NCI-H187 treated with DMSO at 0.1 percent for 48 hours (cell line): ENCODE results near the gene GPR78.
"Not testable (repeated sequence)": the region's sequence is repeated elsewhere in the genome, so short reads cannot be mapped to it uniquely, and the experiment has no call there.

Source experiments
- DNase-seq: peaks from one replicate; lab custom pipeline; 2025; lab: John Stamatoyannopoulos, UW

GPR78 gene

GRCh38 chr4:8616831-8617230 is 36.6 kb downstream of the GPR78 start:
- no peak for DNase-seq

- DNase-seq = no peak
Measured at GRCh38 chr4:8617486-8618040, 37.4 kb downstream of the GPR78 start.

GRCh38 chr4:8618421-8618820 is 38.2 kb downstream of the GPR78 start:
- DNase-seq = no peak

DNA sequence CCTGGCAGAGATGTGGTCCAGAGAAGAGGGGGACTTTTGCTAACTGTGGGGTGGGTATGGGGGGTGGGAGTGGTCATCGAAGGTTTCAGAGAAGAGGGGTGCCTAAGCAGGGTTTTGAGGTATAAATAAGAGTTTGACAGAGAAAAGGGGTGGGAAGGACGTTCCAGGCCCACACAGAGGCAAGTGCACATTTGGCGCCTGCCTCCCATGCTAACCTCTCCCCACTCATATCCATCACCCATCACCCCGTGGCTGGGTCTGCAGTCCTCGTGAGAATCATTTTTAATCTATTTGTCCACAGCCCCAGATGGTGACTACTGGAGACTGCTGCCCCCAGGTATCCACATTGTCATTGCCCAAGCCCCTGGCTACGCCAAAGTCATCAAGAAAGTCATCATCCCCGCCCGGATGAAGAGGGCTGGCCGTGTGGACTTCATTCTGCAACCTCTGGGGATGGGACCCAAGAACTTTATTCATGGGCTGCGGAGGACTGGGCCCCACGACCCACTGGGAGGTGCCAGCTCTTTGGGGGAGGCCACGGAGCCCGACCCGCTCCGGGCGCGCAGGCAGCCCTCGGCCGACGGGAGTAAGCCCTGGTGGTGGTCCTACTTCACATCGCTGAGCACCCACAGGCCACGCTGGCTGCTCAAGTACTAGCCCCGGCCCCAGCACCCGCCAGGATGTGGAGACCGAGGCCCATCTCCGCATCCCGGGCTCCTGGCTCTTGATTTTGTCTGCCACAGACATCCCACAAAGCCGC is 38.9 kb downstream of the GPR78 start:
- DNase-seq = no peak

DNA sequence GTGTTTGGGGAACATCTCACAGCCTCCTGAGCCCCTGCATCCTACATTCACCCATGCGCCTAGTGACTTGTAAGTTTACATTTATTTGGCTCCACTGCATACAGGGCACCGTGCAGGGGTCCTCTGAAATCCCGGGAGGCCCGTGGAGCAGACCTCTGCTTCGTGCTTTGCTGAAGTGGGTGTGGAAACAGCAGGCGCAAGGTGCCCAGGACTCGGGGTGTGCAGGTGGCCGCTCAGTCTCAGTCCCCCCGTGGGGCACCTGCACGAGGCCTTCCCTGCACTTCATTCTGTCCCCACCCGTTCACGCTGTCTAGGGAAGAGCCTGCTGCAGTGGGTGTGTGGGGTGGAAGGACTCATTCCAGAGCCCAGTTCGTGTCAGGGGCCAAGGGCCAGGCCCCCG is 40.9 kb downstream of the GPR78 start:
- not testable (repeated sequence) for DNase-seq

GRCh38 chr4:8624601-8625272 is 44.5 kb downstream of the GPR78 start:
- DNase-seq = not testable (repeated sequence)

DNA sequence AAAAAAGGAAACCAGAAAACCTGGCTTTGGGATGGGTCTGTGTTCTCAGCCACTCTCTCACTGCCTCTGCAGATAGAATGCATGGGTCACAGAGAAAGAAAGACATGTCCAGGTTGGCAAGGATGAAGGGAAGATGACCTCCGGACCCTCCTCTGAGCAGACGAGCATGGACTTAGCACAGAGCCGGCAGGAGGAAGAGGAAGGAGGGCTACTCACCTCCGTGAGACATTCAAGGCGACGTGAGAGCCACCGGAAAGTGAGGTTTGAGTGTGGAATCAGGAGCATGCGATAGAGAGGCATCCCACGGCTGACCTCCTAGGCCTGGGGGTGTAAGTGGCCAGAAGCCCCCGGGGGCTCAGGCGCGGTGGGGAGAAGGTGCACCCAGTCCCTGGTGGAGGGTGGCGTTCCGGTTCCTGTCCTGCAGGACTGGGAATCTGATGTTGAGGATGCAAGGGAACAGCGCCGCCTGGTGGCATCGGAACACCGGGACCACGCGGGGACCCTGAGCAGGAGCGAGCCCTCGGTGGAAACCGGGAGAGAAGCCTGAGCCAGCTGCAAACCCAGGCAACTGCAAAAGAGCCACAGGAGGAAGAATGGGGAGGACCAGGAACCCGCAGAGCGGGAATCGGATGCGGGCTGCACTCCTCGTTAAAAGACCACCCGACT is 50.2 kb downstream of the GPR78 start:
- not testable (repeated sequence) for DNase-seq

- DNase-seq = not testable (repeated sequence)
Measured at GRCh38 chr4:8631896-8632295, 51.7 kb downstream of the GPR78 start.

DNA sequence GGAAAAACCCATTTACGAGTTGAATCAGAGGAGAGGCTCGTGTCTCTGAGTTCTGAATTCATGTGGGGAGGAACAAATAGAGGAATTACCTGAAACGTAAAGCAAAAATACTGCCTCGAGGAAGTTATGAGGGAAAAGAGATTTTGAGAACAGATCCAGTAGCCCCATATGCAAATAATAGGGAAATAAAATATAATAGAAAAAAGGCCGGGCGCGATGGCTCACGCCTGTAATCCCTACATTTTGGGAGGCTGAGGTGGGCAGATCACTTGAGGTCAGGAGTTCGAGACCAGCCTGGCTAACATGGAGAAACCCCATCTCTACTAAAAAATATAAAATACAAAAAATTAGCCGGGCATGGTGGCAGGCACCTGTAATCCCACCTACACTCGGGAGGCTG is 54.6 kb downstream of the GPR78 start:
- not testable (repeated sequence) for DNase-seq

- DNase-seq = not testable (repeated sequence)
Measured at GRCh38 chr4:8635897-8636554, 55.8 kb downstream of the GPR78 start.
